Measurements from ENCODE around the gene GAP43. TPM values are rescaled to one million over a fixed set of nuclear protein-coding genes. Genes with fewer than 3 reads are reported as not detected.

The GAP43 gene
- total and polyA plus RNA-seq, 2 experiments from 2014 or later, result 2.1 to 5.7 TPM

GRCh38 chr3:115628075-115628412, 4.7 kb downstream of the GAP43 start:
- Histone ChIP-seq H3K4me1 (ENCODE audit: low read depth) (peaks cover 9% of the 10 kb centered on the region), H3K27ac (no peak overlapping the region), H3K9me3 (ENCODE audit: low read depth) (no peaks in the 10 kb centered on the region), H3K36me3 (no peaks in the 10 kb centered on the region), H3K4me3 (no peak overlapping the region), H3K27me3 (peaks cover 30% of the 10 kb centered on the region)
- no peak for TF ChIP-seq CTCF (IDR thresholded peaks at IDR 0.05; ENCODE audit: low read depth, low read length)
- DNase-seq (ENCODE audit: low read depth in 1 of 2, low spot score in 1 of 2), result no peak

DNA sequence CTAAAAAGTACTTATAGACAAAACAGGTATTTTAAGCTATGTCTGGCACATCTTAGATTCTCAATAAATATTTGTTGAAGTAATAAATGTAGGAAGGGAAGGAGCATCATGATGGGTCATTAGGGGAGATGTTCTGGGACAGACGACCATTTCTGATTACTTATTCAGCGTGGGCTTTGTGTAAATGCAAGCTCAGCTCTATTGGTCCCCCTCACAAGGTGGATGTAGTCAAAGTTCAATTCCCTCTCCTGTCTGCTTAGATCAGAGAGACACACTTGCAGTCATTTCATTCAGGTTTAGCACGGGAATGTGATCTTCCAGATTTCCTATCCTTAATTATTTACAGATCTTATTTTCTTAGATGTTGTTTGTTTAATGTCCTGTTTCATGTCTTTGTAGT, 7.5 kb downstream of the GAP43 start:
- no peak for TF ChIP-seq CTCF (IDR thresholded peaks at IDR 0.05; ENCODE audit: low read depth, low read length)

DNA sequence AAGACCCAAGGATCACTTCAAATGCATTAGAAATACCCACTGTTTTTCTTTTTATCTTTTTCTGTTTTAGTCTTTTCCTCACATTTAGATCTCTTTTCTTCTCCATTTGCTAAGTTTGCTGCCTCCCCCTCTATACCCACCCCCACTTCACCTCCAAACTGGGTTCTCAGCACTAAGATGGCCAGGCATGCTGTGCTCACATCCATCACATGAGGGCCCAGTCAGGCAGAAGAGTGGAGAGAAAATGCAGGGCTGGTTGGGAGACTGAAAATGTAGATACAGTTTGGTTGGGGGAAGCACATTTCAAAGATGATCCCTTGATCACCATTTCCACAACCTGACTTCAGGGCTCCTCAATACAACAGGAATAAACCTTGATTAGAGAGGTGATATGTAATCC, 8.7 kb downstream of the GAP43 start:
- DNase-seq (ENCODE audit: low read depth in 1 of 2, low spot score in 1 of 2), result no peak

More for the DNA sequence above, 7.5 kb downstream of the GAP43 start:
- no peak overlapping the region for H3K27ac ChIP-seq
- H3K9me3 ChIP-seq (ENCODE audit: low read depth), result no peaks in the 10 kb centered on the region
- peaks cover 6% of the 10 kb centered on the region for H3K27me3 ChIP-seq
- H3K4me3 ChIP-seq, result no peak overlapping the region
- no peaks in the 10 kb centered on the region for H3K4me1 ChIP-seq (ENCODE audit: low read depth)
- H3K36me3 ChIP-seq, result no peaks in the 10 kb centered on the region
- no peak for DNase-seq (ENCODE audit: low read depth in 1 of 2, low spot score in 1 of 2)

GRCh38 chr3:115633467-115633866, 10.2 kb downstream of the GAP43 start:
- TF ChIP-seq CTCF (IDR thresholded peaks at IDR 0.05; ENCODE audit: low read depth, low read length), result no peak
- Histone ChIP-seq H3K27me3 (no peaks in the 10 kb centered on the region), H3K4me1 (ENCODE audit: low read depth) (no peaks in the 10 kb centered on the region)

More for the DNA sequence above, 8.7 kb downstream of the GAP43 start:
- Histone ChIP-seq H3K36me3 (no peaks in the 10 kb centered on the region), H3K4me3 (no peak overlapping the region), H3K27ac (no peak overlapping the region), H3K27me3 (no peaks in the 10 kb centered on the region), H3K4me1 (ENCODE audit: low read depth) (no peaks in the 10 kb centered on the region), H3K9me3 (ENCODE audit: low read depth) (no peaks in the 10 kb centered on the region)
- no peak for TF ChIP-seq CTCF (IDR thresholded peaks at IDR 0.05; ENCODE audit: low read depth, low read length)

DNA sequence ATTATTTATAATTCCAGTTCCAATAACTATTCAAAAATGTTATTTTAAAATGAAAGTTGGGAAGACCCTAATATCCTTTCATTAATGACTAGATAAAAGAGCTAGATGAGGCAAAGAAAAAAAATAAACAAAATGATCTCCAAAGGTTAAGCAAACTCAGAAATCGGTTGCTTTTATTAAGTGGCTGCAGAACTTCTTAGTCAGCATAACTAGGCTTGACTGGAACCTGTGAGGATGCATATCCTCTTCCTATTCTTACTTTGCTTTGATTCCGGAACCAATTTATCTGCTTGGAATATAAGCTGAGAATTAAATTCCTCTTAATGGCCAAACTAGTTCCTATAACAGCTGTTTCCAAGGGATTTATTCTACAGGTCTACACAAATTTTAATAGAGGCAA, 10.7 kb downstream of the GAP43 start:
- Histone ChIP-seq H3K4me1 (ENCODE audit: low read depth) (no peaks in the 10 kb centered on the region), H3K27me3 (no peaks in the 10 kb centered on the region), H3K9me3 (ENCODE audit: low read depth) (no peaks in the 10 kb centered on the region), H3K36me3 (no peaks in the 10 kb centered on the region), H3K4me3 (no peak overlapping the region), H3K27ac (no peak overlapping the region)
- no peak for TF ChIP-seq CTCF (IDR thresholded peaks at IDR 0.05; ENCODE audit: low read depth, low read length)
- no peak for DNase-seq (ENCODE audit: low read depth in 1 of 2, low spot score in 1 of 2)

More at GRCh38 chr3:115633467-115633866, 10.2 kb downstream of the GAP43 start:
- Histone ChIP-seq H3K27ac (no peak overlapping the region), H3K4me3 (no peak overlapping the region), H3K9me3 (ENCODE audit: low read depth) (no peaks in the 10 kb centered on the region), H3K36me3 (no peaks in the 10 kb centered on the region)
- DNase-seq (ENCODE audit: low read depth in 1 of 2, low spot score in 1 of 2), result no peak

- Histone ChIP-seq H3K9me3 (ENCODE audit: low read depth) (no peaks in the 10 kb centered on the region), H3K27me3 (no peaks in the 10 kb centered on the region), H3K4me1 (ENCODE audit: low read depth) (no peaks in the 10 kb centered on the region), H3K36me3 (no peaks in the 10 kb centered on the region), H3K4me3 (no peak overlapping the region), H3K27ac (no peak overlapping the region)
- DNase-seq (ENCODE audit: low read depth in 1 of 2, low spot score in 1 of 2), result no peak
- TF ChIP-seq CTCF (IDR thresholded peaks at IDR 0.05; ENCODE audit: low read depth, low read length), result no peak
These were observed 12.1 kb downstream of the GAP43 start for GRCh38 chr3:115635406-115635805.
